Activated CD8-positive, alpha-beta memory T cell treated with anti-CD3 and anti-CD28 coated beads for 4 hours (primary cell): ENCODE data around the gene TOMT.
"Not testable (repeated sequence)": the region's sequence is repeated elsewhere in the genome, so short reads cannot be mapped to it uniquely, and the experiment has no call there.

Experiments
- DNase-seq, 2 donors: peaks; one replicate each; pipeline ENCODE4 v3.0.0-alpha.2; 2020; ENCODE audit warnings: low read depth in 2 of 2

TOMT gene

GRCh38 chr11:72125956-72126355 is 20.2 kb downstream of the TOMT start:
- DNase-seq, result no peak

- DNase-seq, result no peak
Measured at GRCh38 chr11:72127923-72128322, 22.2 kb downstream of the TOMT start.

GRCh38 chr11:72129381-72129780 is 23.7 kb downstream of the TOMT start:
- no peak for DNase-seq

- no peak for DNase-seq
Measured at GRCh38 chr11:72132646-72133045, 26.9 kb downstream of the TOMT start.

DNA sequence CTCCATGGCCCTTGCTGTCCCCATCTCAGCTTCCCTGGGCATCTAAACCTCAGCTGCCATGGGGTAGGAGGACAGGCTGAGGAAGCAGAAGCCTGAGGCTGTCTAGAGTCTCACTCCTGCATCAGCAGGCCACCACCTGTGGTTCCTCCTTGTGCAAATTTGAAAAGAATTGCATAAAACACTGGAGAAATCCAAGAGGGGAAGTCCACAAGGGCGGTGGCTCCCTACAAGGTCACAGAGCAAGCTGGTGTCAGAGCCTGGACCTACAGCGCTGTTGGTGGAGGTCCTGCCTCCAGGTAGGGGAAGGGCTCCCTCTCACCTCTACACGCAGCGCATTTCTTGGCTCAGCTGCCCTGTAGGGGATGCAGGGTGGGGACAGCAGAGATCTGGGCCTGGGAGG is 29.7 kb downstream of the TOMT start, which contains the start of gene FOLR3:
Gene FOLR3 (plus strand): TSS at position 253 of the 400 bp plus-strand sequence. CDS start 228 bp downstream, outside the sequence.
- not testable (repeated sequence) for DNase-seq

- DNase-seq, result no peak
Measured at GRCh38 chr11:72135891-72136683, 30.4 kb downstream of the TOMT start.

GRCh38 chr11:72136684-72137262 is 31.0 kb downstream of the TOMT start:
- DNase-seq, result no peak

- no peak for DNase-seq
Measured at GRCh38 chr11:72138821-72139390, 33.2 kb downstream of the TOMT start.

DNA sequence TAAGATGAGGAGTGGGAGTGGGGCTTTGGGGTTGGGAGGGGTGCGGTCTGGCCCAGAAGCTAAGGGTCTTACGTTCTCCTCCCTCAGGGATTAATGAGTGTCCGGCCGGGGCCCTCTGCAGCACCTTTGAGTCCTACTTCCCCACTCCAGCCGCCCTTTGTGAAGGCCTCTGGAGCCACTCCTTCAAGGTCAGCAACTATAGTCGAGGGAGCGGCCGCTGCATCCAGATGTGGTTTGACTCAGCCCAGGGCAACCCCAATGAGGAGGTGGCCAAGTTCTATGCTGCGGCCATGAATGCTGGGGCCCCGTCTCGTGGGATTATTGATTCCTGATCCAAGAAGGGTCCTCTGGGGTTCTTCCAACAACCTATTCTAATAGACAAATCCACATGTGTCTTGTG is 33.8 kb downstream of the TOMT start:
- DNase-seq, result no peak

- DNase-seq, result no peak
Measured at GRCh38 chr11:72140661-72141060, 34.9 kb downstream of the TOMT start.

- DNase-seq, result no peak
Measured at GRCh38 chr11:72141066-72141465, 35.3 kb downstream of the TOMT start.

DNA sequence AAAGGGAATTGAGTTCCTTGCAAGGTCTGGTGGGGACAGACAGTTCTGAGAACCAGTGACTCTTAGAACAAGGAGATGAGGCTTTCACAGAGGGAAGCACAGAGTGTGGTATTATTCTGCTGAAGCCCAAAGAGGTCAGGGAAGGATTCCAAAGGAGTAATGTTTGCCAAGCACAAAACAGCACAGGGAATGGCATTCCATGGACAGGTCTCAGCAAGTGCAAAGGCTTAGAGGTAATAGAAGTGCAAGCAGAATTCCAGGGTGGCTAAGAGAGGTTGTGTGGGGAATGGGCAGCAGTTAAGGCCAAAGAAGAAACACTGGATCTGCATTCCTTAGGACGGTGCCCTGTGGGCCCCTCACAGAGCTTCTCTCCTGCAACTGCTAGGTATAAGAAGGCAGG is 36.4 kb downstream of the TOMT start:
- not testable (repeated sequence) for DNase-seq

GRCh38 chr11:72142543-72142942 is 36.8 kb downstream of the TOMT start:
- not testable (repeated sequence) for DNase-seq

DNA sequence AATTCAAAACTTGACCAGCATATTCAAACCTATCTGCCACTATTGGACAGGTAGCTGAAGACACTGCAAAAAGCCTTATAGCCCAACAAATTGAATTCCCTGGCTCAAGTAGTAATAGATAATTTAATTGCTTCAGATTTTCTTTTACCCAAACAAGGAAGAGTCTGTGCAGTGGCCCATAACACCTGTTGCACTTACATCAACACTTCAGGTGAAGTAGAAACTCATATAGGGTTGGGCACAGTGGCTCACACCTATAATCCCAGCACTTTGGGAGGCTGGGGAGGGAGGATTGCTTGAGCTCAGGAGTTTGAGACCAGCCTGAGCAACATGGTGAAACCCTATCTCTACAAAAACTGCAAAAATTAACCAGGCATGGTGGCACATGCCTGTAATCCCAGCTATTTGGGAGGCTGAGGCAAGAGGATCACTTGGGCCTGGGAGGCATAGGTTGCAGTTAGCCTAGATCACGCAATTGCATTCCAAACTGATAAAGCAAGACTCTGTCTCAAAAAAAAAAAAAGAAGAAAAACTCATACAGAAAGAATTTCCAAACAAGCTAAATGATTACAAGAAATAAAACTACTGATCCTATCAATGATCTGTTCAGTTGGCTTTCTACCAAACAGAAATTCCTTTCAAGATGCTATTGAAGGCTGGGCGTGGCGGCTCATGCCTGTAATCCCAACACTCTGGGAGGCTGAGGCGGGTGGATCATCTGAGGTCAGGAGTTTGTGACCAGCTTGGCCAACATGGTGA is 39.3 kb downstream of the TOMT start:
- DNase-seq, result no peak

DNA sequence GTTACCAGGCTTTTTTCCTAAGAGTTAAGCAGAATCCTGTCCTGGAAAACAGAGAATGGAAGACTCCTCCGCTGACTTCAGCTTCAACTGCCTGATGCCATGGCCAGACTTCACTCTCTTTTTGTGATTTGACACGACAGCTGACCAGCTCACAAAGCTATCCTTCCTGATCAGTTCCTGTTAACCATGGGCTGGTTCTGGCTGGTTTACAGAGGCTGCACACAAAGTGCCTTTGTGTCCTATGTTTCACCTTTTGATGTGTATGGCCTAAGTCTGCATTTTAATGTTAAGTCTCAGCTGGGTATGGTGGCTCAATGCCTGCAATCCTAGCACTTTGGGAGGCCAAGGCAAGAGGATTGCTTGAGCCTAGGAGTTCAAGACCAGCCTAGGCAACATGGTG is 40.9 kb downstream of the TOMT start:
- no peak for DNase-seq

DNA sequence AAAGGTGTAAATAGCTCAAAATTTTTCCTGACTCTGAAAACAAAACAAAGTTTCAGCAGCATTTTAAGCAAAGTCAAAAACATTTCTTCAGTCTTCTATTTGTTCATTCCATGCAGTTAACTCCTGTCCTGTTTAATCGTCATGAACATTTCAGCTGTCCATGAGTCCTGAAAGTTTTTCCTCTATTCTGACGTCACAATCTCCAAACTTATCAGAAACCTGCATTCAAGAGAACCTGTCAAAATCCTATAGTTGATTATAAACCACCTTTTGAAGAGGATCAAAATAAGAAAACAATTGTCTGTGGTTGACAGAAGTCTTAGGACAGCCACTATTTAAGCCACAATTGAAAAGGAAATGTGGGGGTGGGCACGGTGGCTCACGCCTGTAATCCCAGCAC is 45.2 kb downstream of the TOMT start:
- no peak for DNase-seq

DNA sequence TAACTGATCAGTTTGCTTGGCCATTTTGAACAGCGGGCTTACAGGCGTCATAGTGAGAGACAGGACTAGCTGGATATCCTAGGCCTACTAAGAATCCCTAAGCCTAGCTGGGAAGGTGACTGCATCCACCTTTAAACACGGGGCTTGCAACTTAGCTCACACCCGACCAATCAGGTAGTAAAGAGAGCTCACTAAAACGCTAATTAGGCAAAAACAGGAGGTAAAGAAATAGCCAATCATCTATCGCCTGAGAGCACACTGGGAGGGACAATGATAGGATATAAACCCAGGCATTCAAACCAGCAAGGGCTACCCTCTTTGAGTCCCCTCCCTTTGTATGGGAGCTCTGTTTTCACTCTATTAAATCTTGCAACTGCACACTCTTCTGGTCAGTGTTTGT is 48.1 kb downstream of the TOMT start:
- not testable (repeated sequence) for DNase-seq

GRCh38 chr11:72154816-72155215 is 49.1 kb downstream of the TOMT start:
- no peak for DNase-seq

- DNase-seq, result no peak
Measured at GRCh38 chr11:72155751-72156150, 50.0 kb downstream of the TOMT start.

GRCh38 chr11:72157131-72157530 is 51.4 kb downstream of the TOMT start:
- DNase-seq, result no peak
